A549 (cell line): Measurements from ENCODE around the gene ILK. TPM values are rescaled to one million over a fixed set of nuclear protein-coding genes. Genes with fewer than 3 reads are reported as not detected.

Source experiments
- ATAC-seq, 2 experiments: fragments of 200-7000 bp in 1 of 2; fragments of >200 bp in 1 of 2; cut with Nextera tagmentation in 1 of 2; cut with Tn5 transposase in 1 of 2; 3 replicates each; pipeline versions ENCODE4 v1.8.0 to v1.9.1; 2018 to 2020; ENCODE audit warnings: mild to moderate bottlenecking in 1 of 2, moderate library complexity in 1 of 2
- CTCF ChIA-PET: fragments of 300-600 bp; sonication (Branson Sonifier 250); formaldehyde crosslinking; extraction: SDS; loops from one replicate; lab custom pipeline; 2021; ENCODE audit warnings: antibody characterized with exemption, inconsistent platforms; lab: Yijun Ruan, JAX
- POLR2A ChIA-PET: fragments of 350-600 bp; formaldehyde crosslinking; extraction: SDS; loops from one replicate; lab custom pipeline; 2021; ENCODE audit warnings: antibody characterized with exemption, inconsistent platforms; lab: Yijun Ruan, JAX
- DNase-seq, 2 experiments: peaks; one replicate each; pipeline versions ENCODE4 v3.0.0 to v3.0.0-alpha.2; 2011 to 2016; ENCODE audit warnings: low read depth in 1 of 2, low spot score in 1 of 2
- FAIRE-seq: peaks from 2 replicates; lab custom pipeline; 2011; peaks lifted over from hg19 to GRCh38; lab: Jason Lieb, UNC
- H3K27ac ChIP-seq, 2 experiments: fragments of >200 bp; sonication (Bioruptor Twin); formaldehyde crosslinking; 3 replicates each; pipeline ENCODE4 v1.5.1; 2016 to 2017
- H3K4me1 ChIP-seq: fragments of >200 bp; sonication (Bioruptor Twin); formaldehyde crosslinking; 3 replicates; pipeline ENCODE4 v1.6.1; 2016
- H3K4me2 ChIP-seq: fragments of >200 bp; sonication (Bioruptor Twin); formaldehyde crosslinking; 3 replicates; pipeline ENCODE4 v1.6.1; 2016
- H3K4me3 ChIP-seq: fragments of >200 bp; sonication (Bioruptor Twin); formaldehyde crosslinking; 3 replicates; pipeline ENCODE4 v1.5.1; 2016
- H3K9me3 ChIP-seq: fragments of >200 bp; sonication (Bioruptor Twin); formaldehyde crosslinking; 3 replicates; pipeline ENCODE4 v1.6.1; 2016
- CBX2 ChIP-seq: fragments of 200-600 bp; sonication (generic); IDR thresholded peaks from 2 replicates; pipeline ENCODE4 v1.6.1; 2016; ENCODE audit warnings: low read depth, mild to moderate bottlenecking, borderline replicate concordance
- CBX8 ChIP-seq: fragments of 200-600 bp; sonication (generic); IDR thresholded peaks from 2 replicates; pipeline ENCODE4 v1.6.1; 2016
- EHMT2 ChIP-seq: fragments of 200-600 bp; sonication (generic); IDR thresholded peaks from 2 replicates; pipeline ENCODE4 v1.6.1; 2016; ENCODE audit warnings: antibody characterized with exemption, low read depth, mild to moderate bottlenecking, moderate library complexity
- FOSB ChIP-seq: fragments of 250-450 bp; sonication (Bioruptor Pico); IDR thresholded peaks from 2 replicates; pipeline ENCODE4 v1.5.0; 2020; ENCODE audit warnings: mild to moderate bottlenecking, moderate library complexity
- FOSL2 ChIP-seq, 2 experiments: fragments of 450-650 bp in 1 of 2; fragments of >200 bp in 1 of 2; sonication (Bioruptor Twin) in 1 of 2; formaldehyde crosslinking; IDR thresholded peaks; 2 replicates each; pipeline versions ENCODE4 v1.5.0 to v1.6.1; 2016 to 2020; ENCODE audit warnings: mild to moderate bottlenecking in 1 of 2, moderate library complexity in 1 of 2
- FOXS1 ChIP-seq: fragments of 250-450 bp; sonication (Bioruptor Pico); IDR thresholded peaks from 2 replicates; pipeline ENCODE4 v1.5.0; 2020; ENCODE audit warnings: mild to moderate bottlenecking, moderate library complexity
- GATA3 ChIP-seq: IDR thresholded peaks from 2 replicates; pipeline ENCODE4 v1.6.1; 2012; ENCODE audit warnings: borderline replicate concordance
- NFE2L2 ChIP-seq: fragments of 150-350 bp; conservative IDR thresholded peaks from 2 replicates; pipeline ENCODE4 v1.6.1; 2014; ENCODE audit warnings: low read length
- POLR2A ChIP-seq: IDR thresholded peaks from 2 replicates; pipeline ENCODE4 v1.6.1; 2012; ENCODE audit warnings: mild to moderate bottlenecking, low read length
- RARB ChIP-seq: fragments of 250-450 bp; sonication (Bioruptor Pico); IDR thresholded peaks from 2 replicates; pipeline ENCODE4 v1.8.0; 2021; ENCODE audit warnings: mild to moderate bottlenecking, moderate library complexity
- RFX5 ChIP-seq: fragments of 450-650 bp; IDR thresholded peaks from 2 replicates; pipeline ENCODE4 v1.7.1; 2014; ENCODE audit warnings: antibody characterized with exemption, mild to moderate bottlenecking, moderate library complexity
- RNF2 ChIP-seq: fragments of 200-600 bp; sonication (generic); IDR thresholded peaks from 2 replicates; pipeline ENCODE4 v1.6.1; 2016; ENCODE audit warnings: low read depth, mild to moderate bottlenecking, antibody characterized with exemption, moderate library complexity, borderline replicate concordance
- WGBS: methylation state at CpG from one replicate; pipeline ENCODE4 v1.1.6; 2017; ENCODE audit errors: missing lambda C conversion rate; 5-methylcytosine and 5-hydroxymethylcytosine counted together
- polyA plus RNA-seq, 4 experiments: library from polyadenylated mRNA; depleted of rRNA in 3 of 4; stranded (reverse); fragments of >200 nt; fragmentation: RNase III in 1 of 4; extraction: RNeasy Plus Mini Kit Qiagen cat#74134 plus additional on column Dnase treatment in 1 of 4; gene quantifications; 2 replicates in 3 of 4; 3 replicates in 1 of 4; pipeline ENCODE4 v1.2.3, GENCODE V29; 2011 to 2017
- TF ChIP-seq, protein P1 (sequence below): IDR thresholded peaks from 2 replicates; pipeline ENCODE4 v1.6.1; 2012; ENCODE audit warnings: low read depth, borderline replicate concordance
- TF ChIP-seq, protein P2 (sequence below): fragments of >200 bp; sonication (Bioruptor Twin); formaldehyde crosslinking; IDR thresholded peaks from 2 replicates; pipeline ENCODE4 v1.6.1; 2016
- TF ChIP-seq, protein P3 (sequence below): IDR thresholded peaks from 2 replicates; pipeline ENCODE4 v1.6.1; 2012
- TF ChIP-seq, protein P4 (sequence below): fragments of 150-350 bp; IDR thresholded peaks from 2 replicates; pipeline ENCODE4 v1.6.1; 2014; ENCODE audit warnings: low read depth, mild to moderate bottlenecking, low read length
- TF ChIP-seq, protein P5 (sequence below): fragments of 250-450 bp; sonication (Bioruptor Pico); IDR thresholded peaks from 2 replicates; pipeline ENCODE4 v1.5.0; 2021; ENCODE audit warnings: mild to moderate bottlenecking, moderate library complexity, borderline replicate concordance
- TF ChIP-seq, protein P6 (sequence below): fragments of 200-600 bp; sonication (generic); IDR thresholded peaks from 2 replicates; pipeline ENCODE4 v1.6.1; 2016; ENCODE audit warnings: antibody characterized with exemption, mild to moderate bottlenecking, moderate library complexity
- TF ChIP-seq, protein P7 (sequence below): fragments of 450-650 bp; IDR thresholded peaks from 2 replicates; pipeline ENCODE4 v1.6.1; 2014; ENCODE audit warnings: antibody characterized with exemption

The ILK gene
- polyA plus RNA-seq, 2 of the 4 experiments (the other 2 are of a cell fraction) = 108 to 109 TPM

DNA sequence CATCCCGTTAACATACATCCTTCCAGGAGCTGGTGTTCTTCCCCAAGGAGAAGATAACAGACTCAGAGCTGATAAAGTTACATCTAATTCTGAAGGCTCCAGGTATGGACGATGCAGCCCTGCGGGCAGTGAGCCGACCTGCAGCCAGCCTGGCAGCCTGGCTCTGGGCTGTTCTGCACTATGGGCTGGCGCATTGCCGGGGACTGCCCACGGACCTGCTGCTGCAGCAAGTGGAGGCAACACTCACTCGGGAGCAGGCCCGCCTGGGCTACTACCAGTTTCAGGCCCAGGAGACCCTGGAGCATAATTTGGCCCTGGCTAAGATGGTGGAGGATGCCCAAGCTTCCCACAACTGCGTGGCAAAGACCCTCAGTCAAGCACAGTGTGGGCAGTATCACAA is 39.9 kb upstream of the ILK start:
- FAIRE-seq (no peak), DNase-seq (no peak), ATAC-seq (no peak)
- POLR2A ChIA-PET = no interaction called here
- no peak overlapping the region for H3K4me2 ChIP-seq
- H3K4me1 ChIP-seq = peaks cover 4% of the 10 kb centered on the region; the same call in 2 of the 3 replicates
- TF ChIP-seq FOXS1 = no peak
- TF ChIP-seq RNF2 = no peak
- no peak for TF ChIP-seq FOSB (CRISPR knock-in tag)
- TF ChIP-seq EHMT2 = no peak
- TF ChIP-seq NFE2L2 = no peak
- TF ChIP-seq, protein P1, sequence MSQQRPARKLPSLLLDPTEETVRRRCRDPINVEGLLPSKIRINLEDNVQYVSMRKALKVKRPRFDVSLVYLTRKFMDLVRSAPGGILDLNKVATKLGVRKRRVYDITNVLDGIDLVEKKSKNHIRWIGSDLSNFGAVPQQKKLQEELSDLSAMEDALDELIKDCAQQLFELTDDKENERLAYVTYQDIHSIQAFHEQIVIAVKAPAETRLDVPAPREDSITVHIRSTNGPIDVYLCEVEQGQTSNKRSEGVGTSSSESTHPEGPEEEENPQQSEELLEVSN = no peak
- TF ChIP-seq, protein P2, sequence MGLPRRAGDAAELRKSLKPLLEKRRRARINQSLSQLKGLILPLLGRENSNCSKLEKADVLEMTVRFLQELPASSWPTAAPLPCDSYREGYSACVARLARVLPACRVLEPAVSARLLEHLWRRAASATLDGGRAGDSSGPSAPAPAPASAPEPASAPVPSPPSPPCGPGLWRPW = no peak
- TF ChIP-seq RARB = no peak
- TF ChIP-seq GATA3 = no peak
- TF ChIP-seq, protein P3, sequence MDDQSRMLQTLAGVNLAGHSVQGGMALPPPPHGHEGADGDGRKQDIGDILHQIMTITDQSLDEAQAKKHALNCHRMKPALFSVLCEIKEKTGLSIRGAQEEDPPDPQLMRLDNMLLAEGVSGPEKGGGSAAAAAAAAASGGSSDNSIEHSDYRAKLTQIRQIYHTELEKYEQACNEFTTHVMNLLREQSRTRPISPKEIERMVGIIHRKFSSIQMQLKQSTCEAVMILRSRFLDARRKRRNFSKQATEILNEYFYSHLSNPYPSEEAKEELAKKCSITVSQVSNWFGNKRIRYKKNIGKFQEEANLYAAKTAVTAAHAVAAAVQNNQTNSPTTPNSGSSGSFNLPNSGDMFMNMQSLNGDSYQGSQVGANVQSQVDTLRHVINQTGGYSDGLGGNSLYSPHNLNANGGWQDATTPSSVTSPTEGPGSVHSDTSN = no peak
- no peak for TF ChIP-seq RFX5
- TF ChIP-seq, protein P4, sequence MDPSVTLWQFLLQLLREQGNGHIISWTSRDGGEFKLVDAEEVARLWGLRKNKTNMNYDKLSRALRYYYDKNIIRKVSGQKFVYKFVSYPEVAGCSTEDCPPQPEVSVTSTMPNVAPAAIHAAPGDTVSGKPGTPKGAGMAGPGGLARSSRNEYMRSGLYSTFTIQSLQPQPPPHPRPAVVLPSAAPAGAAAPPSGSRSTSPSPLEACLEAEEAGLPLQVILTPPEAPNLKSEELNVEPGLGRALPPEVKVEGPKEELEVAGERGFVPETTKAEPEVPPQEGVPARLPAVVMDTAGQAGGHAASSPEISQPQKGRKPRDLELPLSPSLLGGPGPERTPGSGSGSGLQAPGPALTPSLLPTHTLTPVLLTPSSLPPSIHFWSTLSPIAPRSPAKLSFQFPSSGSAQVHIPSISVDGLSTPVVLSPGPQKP = no peak
- TF ChIP-seq CBX2 = no peak
- no peak for TF ChIP-seq CBX8
- TF ChIP-seq POLR2A = no peak
- TF ChIP-seq, protein P5, sequence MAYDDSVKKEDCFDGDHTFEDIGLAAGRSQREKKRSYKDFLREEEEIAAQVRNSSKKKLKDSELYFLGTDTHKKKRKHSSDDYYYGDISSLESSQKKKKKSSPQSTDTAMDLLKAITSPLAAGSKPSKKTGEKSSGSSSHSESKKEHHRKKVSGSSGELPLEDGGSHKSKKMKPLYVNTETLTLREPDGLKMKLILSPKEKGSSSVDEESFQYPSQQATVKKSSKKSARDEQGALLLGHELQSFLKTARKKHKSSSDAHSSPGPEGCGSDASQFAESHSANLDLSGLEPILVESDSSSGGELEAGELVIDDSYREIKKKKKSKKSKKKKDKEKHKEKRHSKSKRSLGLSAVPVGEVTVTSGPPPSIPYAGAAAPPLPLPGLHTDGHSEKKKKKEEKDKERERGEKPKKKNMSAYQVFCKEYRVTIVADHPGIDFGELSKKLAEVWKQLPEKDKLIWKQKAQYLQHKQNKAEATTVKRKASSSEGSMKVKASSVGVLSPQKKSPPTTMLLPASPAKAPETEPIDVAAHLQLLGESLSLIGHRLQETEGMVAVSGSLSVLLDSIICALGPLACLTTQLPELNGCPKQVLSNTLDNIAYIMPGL = no peak
- TF ChIP-seq, protein P6, sequence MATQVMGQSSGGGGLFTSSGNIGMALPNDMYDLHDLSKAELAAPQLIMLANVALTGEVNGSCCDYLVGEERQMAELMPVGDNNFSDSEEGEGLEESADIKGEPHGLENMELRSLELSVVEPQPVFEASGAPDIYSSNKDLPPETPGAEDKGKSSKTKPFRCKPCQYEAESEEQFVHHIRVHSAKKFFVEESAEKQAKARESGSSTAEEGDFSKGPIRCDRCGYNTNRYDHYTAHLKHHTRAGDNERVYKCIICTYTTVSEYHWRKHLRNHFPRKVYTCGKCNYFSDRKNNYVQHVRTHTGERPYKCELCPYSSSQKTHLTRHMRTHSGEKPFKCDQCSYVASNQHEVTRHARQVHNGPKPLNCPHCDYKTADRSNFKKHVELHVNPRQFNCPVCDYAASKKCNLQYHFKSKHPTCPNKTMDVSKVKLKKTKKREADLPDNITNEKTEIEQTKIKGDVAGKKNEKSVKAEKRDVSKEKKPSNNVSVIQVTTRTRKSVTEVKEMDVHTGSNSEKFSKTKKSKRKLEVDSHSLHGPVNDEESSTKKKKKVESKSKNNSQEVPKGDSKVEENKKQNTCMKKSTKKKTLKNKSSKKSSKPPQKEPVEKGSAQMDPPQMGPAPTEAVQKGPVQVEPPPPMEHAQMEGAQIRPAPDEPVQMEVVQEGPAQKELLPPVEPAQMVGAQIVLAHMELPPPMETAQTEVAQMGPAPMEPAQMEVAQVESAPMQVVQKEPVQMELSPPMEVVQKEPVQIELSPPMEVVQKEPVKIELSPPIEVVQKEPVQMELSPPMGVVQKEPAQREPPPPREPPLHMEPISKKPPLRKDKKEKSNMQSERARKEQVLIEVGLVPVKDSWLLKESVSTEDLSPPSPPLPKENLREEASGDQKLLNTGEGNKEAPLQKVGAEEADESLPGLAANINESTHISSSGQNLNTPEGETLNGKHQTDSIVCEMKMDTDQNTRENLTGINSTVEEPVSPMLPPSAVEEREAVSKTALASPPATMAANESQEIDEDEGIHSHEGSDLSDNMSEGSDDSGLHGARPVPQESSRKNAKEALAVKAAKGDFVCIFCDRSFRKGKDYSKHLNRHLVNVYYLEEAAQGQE = no peak
- TF ChIP-seq, protein P7, sequence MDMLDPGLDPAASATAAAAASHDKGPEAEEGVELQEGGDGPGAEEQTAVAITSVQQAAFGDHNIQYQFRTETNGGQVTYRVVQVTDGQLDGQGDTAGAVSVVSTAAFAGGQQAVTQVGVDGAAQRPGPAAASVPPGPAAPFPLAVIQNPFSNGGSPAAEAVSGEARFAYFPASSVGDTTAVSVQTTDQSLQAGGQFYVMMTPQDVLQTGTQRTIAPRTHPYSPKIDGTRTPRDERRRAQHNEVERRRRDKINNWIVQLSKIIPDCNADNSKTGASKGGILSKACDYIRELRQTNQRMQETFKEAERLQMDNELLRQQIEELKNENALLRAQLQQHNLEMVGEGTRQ = no peak
- TF ChIP-seq FOSL2 (IDR thresholded peaks at IDR 0.05) = no peak
- no peak for TF ChIP-seq FOSL2 (CRISPR knock-in tag; IDR thresholded peaks at IDR 0.05)
- CTCF ChIA-PET = interaction anchor here (1.0 to 1.9 kb wide), 3 partner anchors 8 to 34 kb away, joined by 3 to 8 read pairs (median 3); no protein-coding TSS in a partner anchor
- no peak overlapping the region for H3K4me3 ChIP-seq
- 58% methylated on average over 4 of the region's 10 CpGs for WGBS
- H3K9me3 ChIP-seq = no peaks in the 10 kb centered on the region
- H3K27ac ChIP-seq = no peak overlapping the region
